ENCODE results near the gene CRYBG1. TPM values are rescaled to one million over a fixed set of nuclear protein-coding genes. Genes with fewer than 3 reads are reported as not detected.

Gene CRYBG1
- total and polyA plus RNA-seq, 3 donors from 2014 or later, result 4.8 to 16.5 (median 7.8) TPM

- TF ChIP-seq CTCF (IDR thresholded peaks at IDR 0.05) (no peak), POLR2A (IDR thresholded peaks at IDR 0.05) (no peak)
- Histone ChIP-seq H3K27me3 (no peaks in the 10 kb centered on the region), H3K36me3 (ENCODE audit: low read depth, missing control alignments) (no peaks in the 10 kb centered on the region), H3K4me1 (no peaks in the 10 kb centered on the region), H3K4me3 (no peak overlapping the region), H3K27ac (no peak overlapping the region), H3K9me3 (no peaks in the 10 kb centered on the region)
- no peak for DNase-seq
- intact Hi-C loops (cut with DNase I; ENCODE audit: low total_unique reads), result no loop called here
- 54 to 74% methylated on average over 6 of the region's 6 CpGs for WGBS, 2 donors
Measured at GRCh38 chr6:106572875-106573585, 212.5 kb downstream of the CRYBG1 start.

GRCh38 chr6:106574741-106575458 lies 214.4 kb downstream of the CRYBG1 start:
- 69 to 73% methylated on average over 10 to 16 of the region's 16 CpGs for WGBS, 2 donors
- intact Hi-C loops (cut with DNase I; ENCODE audit: low total_unique reads), result no loop called here

GRCh38 chr6:106579281-106579680 lies 218.8 kb downstream of the CRYBG1 start:
- H3K27me3 ChIP-seq, result no peaks in the 10 kb centered on the region
- H3K27ac ChIP-seq, result no peak overlapping the region
- H3K4me1 ChIP-seq, result no peaks in the 10 kb centered on the region
- H3K36me3 ChIP-seq (ENCODE audit: low read depth, missing control alignments), result no peaks in the 10 kb centered on the region
- 87 to 95% methylated on average over 2 of the region's 2 CpGs for WGBS, 2 donors
- DNase-seq, result no peak
- H3K4me3 ChIP-seq, result no peak overlapping the region
- intact Hi-C loops (cut with DNase I; ENCODE audit: low total_unique reads), result no loop called here
- H3K9me3 ChIP-seq, result no peaks in the 10 kb centered on the region
- TF ChIP-seq POLR2A (IDR thresholded peaks at IDR 0.05), result no peak
- TF ChIP-seq CTCF (IDR thresholded peaks at IDR 0.05), result no peak

More at GRCh38 chr6:106574741-106575458, 214.4 kb downstream of the CRYBG1 start:
- Histone ChIP-seq H3K4me3 (no peak overlapping the region), H3K27ac (no peak overlapping the region), H3K27me3 (no peaks in the 10 kb centered on the region), H3K9me3 (no peaks in the 10 kb centered on the region), H3K4me1 (no peaks in the 10 kb centered on the region), H3K36me3 (ENCODE audit: low read depth, missing control alignments) (no peaks in the 10 kb centered on the region)
- DNase-seq, result peak; percentile 18
- no peak for TF ChIP-seq POLR2A (IDR thresholded peaks at IDR 0.05)
- TF ChIP-seq CTCF (IDR thresholded peaks at IDR 0.05), result no peak

- no peak overlapping the region for H3K27ac ChIP-seq
- no peak overlapping the region for H3K4me3 ChIP-seq
- no peaks in the 10 kb centered on the region for H3K4me1 ChIP-seq
- TF ChIP-seq POLR2A (IDR thresholded peaks at IDR 0.05), result no peak
- no peak for TF ChIP-seq CTCF (IDR thresholded peaks at IDR 0.05)
- H3K9me3 ChIP-seq, result no peaks in the 10 kb centered on the region
- intact Hi-C loops (cut with DNase I; ENCODE audit: low total_unique reads), result no loop called here
- H3K27me3 ChIP-seq, result no peaks in the 10 kb centered on the region
- H3K36me3 ChIP-seq (ENCODE audit: low read depth, missing control alignments), result no peaks in the 10 kb centered on the region
- WGBS, 2 donors, result 30 to 58% methylated on average over 1 of the region's 1 CpG
- DNase-seq, result no peak
Measured at GRCh38 chr6:106581468-106581867, 221.0 kb downstream of the CRYBG1 start.
